ENCODE data around the gene TMCO4.
"Not testable (repeated sequence)": the region's sequence is repeated elsewhere in the genome, so short reads cannot be mapped to it uniquely, and the experiment has no call there.

The TMCO4 gene

DNA sequence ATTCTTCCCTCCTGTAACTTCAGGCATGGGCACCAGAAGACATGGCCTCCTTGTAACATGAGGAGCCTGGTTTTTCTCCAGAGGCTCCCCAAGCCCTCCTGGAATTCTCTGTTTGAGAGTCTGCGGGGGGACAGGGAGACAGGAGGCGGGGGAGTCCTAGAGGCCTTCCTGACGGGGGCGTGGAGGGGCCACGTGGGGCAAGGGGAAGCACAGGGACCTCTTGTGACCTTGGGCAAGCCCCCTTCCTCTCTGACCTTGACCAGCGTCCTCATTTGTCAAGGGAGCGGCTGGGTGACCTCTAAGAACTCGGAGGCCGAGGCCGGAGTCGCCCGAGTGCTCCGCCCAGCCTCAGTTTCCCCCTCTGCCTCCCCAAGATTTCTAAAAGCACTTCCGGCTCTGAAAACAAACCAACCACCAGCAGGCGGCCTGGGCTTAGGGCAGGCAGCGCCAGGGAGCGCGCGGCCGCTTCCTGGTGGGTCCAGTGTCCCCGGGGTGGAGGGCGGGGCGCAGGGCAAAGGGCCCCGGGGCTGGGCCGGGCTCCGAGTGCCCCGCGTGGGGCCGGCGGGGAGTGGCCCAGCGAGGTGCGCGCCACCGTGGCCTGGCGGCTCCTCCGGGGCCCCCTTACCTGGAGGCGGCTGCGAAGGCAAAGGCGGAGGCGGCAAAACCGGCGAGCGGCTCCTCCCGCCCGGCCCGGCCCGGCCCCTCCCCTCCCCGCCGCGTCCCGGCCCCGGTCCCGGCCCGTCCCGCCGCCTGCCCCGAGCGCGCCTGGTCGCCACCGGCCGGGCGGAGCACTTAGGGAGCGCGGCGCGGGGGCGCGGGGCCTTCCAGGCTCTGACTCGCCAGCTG lies at the start of gene TMCO4:
TMCO4 (minus strand) TSS at position 687 of the 846 bp plus-strand sequence. CDS start 19,158 bp downstream, outside the sequence.
- DNase-seq = no peak

DNA sequence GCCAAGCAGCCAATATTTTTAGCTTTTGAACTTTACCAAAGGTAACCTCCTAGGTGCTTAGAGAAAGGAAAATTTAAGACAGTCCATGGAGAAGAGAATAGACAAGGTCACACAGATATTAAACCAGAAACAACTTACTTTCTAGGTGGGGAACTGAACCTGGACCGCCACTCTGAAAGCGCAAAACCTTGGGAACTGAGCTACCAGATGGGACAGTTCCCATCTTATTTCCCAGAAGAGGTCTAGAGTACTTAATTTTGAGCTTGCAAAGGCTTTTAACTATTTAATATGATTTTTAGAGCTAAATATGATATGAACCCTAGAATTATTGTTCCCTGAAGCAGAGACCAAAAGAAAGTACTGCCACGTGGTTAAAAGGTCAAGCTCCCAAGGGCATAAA lies 49.6 kb upstream of the TMCO4 start:
- not testable (repeated sequence) for DNase-seq

DNA sequence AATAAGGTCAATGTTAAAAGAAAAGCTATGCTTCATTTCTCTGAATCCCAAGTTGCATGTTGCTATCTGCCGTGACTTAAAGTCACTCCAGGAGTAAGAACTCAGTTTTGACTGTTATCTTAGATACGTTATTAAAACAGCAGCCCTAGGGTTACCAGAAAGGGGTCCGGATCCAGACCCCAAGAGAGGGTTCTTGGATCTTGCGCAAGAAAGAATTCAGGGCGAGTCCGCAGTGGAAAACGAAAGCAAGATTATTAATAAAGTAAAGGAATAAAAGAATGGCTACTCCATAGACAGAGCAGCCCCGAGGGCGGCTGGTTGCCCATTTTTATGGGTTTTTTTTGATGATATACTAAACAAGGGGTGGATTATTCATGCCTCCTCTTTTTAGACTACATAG lies 47.6 kb upstream of the TMCO4 start:
- not testable (repeated sequence) for DNase-seq

DNA sequence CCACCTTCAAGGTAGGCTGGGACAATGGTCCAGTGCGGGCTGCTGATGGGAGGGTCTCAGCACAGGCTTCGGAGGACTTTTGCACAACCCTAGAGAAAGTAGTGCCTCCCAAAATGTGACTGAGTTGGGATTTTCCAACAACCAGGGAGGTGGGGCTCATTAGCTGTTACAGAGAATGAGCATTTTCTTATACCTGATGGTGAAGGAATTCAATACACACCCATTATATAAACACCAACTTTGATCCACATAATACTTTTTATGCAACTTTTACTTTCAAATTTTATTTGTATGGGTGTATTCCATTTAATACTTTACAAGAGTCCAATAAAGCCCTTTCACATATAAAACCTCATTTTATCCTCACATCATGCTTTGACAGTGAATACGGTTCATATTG lies 46.6 kb upstream of the TMCO4 start:
- no peak for DNase-seq

DNA sequence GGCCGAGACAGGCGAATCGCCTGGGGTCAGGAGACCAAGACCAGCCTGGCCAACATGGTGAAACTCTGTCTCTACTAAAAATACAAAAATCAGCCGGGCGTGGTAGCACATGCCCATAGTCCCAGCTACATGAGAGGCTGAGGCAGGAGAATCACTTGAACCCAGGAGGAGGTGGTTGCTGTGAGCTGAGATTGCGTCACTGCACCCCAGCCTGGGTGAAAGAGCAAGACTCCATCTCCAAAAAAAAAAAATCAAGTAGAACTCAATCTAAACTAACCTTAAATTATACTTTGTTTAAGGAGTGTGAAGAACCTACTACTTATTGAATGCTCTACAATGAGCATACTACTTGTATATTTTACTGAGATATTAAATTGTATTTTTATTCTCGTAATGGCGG lies 45.8 kb upstream of the TMCO4 start:
- no peak for DNase-seq

DNA sequence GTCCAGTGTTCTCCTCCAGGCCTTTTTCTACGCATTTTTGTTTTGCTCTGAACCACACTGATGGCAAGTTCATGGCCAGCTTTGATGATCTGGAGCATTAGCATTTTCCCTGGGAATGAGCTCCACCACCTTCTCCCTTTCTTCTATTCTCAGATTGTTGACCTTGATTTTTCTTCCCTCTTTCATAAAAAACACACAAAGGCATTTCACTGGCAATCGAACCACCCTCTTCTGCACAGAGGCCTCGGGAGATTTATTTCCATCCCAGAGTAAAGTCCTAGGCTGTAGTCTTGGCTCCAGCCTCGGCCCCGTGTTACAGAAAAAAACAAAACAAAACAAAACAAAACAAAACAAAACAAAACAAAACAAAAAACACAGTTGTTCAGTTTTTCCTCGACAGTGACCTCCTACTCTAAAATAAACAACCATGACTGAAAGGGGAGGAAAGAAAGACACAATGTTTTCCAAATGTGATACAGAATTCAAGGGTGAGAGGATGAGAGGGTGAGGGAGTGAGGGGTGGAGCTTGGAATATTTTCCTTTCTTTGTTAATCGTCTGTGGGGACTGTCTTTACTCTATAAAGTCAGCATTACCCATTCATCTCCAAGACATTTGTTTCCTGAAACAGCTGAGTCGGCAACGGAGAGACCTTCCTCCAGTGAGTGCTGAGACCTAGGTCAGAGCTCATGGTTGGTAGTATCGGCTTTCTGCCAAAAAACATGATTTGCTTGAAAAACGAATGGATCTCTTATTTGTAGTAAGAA lies 45.2 kb upstream of the TMCO4 start:
- no peak for DNase-seq

DNA sequence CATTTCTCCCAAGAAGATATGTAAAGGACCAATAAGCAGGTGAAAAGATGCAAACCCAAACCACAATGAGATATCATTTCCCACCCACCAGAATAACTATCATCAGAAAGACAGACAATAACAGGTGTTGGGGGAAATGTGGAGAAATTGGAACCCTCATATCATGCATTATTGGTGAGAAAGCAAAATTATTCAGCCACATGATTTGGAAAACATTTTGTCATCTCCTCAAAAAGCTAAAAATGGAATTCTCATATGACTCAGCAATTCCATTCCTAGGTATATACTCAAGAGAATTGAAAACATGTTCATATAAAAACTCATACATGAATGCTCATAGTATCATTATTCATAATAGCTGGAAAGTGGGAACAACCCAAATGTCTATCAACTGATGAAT lies 40.5 kb upstream of the TMCO4 start:
- no peak for DNase-seq

DNA sequence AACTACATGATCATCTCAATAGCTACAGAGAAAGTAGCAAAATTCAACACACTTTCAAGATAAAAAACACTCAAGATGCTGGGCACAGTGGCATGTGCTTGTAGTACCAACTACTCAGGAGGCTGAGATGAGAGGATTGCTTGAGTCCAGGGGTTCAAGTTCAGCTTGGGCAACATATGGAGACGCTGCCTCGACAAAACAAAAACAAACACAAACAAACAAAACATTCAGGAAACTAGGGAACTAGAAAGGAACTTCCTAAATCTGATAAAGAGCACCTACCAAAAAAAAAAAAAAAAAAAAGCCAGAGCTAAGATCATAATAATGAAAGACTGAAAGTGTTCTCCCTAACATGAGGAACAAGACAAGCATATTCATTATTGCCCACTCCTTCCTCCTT lies 38.1 kb upstream of the TMCO4 start:
- DNase-seq = no peak

DNA sequence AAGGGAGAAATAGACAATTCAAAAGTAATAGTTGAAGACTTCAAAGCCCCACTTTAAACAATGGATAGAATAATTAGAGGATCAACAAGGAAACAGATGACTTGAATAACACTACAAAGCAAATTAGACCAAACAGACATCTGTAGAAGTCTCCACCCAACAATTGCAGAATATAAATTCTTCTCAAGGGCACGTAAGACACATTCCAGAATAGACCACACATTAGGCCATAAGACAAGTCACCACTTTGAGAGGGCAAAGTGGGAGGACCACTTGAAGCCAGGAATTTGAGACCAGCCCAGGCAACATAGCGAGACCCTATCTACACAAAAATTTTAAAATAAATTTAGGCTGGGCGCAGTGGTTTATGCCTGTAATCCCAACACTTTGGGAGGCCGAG lies 35.9 kb upstream of the TMCO4 start:
- DNase-seq = no peak

DNA sequence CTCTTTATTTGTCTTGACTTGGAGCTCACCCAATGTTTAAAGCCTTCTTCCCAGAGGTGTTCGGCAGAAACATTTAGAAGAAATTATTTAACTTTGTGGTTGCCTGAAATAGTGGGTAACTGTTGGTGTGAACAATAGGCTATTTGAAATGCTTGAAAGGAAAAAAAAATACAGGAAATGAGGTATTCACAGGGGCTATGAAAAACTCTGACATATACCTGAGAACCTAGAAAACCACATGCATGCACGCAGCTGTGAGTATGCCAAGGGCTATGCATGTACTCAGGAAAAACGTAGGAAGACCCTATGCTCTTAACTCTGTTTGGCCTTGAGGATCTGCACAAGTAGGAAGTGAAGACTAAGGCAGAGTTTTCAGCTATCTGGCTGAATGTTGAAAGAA lies 31.7 kb upstream of the TMCO4 start:
- no peak for DNase-seq

DNA sequence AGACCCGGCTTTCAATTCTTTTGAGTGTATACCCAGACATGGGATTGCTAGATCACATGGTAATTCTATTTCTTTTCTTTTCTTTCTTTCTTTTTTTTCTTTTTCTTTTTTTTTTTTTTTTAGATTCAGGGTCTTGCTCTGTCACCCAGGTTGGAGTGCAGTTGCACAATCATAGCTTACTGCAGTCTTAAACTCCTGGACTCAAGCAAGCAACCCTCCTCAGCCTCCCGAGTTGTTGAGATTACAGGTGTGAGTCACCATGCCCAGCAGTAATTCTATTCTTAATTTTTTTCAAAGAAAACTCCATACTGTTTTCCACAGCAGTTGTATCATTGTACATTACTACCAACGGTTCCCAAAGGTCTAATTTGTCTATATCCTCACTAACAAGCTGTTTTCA lies 28.8 kb upstream of the TMCO4 start:
- no peak for DNase-seq

DNA sequence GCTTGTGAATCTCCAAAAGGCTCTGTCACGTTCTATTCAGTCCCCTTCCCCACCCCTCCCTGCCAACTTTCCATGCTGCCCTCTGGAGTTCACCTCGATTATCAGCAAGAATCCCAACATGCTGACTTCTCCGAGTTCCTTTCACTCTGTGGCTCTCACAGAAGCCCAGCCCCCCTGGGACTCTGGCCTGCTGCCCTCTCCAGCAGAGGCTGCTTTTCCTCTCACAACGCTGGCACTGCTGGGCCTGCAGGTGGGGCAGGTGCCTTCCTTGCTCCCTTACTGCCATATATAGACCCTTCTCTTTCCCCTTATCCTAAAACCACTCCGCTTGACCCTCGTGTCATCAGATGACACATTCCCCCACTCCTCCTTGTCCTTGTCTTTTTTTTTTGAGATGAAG lies 25.6 kb upstream of the TMCO4 start:
- DNase-seq = no peak

DNA sequence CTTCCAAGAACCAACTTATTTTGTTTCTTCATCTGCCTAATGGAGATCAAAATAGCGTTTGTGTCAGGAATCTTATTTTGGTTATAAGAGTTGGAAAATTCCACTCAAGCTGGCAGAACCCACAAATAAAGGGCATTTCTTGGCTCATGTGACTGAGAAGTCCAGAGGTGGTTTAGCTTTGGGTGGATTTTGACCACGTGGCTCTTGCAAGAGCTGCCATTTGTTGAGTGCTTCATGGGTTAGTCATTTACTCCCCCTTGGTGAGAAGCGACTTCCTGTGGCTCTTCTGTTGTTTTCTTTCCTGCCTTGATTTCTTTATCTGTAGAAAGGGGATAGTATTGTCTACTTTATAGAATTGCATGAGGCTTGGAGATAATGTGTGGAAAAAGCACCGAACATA lies 24.8 kb upstream of the TMCO4 start:
- DNase-seq = no peak

DNA sequence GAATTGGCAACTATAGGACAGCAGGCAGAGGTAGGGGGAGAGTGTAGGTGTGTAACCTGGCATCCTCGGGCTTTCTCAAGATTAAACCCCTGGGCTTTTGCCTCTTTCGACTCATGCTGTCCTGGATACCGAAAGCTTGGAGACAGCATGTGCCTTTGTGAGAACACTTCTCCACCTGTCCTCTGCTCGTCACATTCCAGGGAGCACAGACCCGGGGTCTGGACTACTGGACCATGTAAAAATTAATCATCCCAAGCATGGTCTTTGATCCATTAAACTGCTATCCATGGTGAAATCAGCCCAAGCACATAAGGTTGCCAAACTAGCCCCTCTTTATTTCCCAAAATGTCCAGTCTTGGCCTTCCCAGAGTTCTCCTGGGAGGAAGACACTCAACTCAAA lies 24.3 kb upstream of the TMCO4 start:
- no peak for DNase-seq

DNA sequence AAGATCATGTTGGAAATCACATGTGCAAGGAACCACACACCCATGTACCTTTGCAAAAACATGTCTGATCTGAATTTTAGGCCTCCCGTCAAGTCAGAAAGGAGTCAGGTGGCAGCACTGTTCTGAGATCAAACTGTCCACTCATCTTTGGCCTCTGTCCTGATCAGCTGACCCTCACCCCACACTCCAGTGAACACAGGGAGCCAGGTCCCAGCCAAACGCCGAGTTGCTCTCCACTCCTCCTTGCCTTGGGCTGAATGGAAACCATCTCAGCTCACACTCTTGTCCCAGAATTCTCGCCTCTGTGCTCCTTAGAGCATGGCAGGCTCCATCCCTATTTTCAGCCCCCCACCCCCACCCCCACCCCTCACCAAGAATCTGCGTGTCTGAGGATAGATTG lies 20.0 kb upstream of the TMCO4 start:
- no peak for DNase-seq

DNA sequence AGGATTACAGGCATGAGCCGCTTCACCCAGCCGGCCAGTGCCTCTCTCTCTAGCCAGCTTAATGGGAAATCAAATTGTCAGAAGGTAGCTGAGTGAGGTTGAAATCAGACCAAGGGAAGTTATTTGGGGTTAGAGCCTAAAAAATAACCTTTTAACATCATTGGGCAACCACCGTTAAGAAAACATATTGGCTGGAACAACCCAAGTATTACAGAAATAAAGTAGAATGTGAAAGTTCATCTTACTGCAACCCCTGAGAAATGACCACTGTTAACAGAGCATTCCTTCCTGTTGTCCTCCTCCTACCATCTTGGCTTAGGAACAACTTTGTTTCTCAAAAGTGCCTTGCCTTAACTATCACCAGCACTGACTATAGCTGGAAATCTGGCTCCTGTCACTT lies 18.6 kb upstream of the TMCO4 start:
- DNase-seq = no peak

DNA sequence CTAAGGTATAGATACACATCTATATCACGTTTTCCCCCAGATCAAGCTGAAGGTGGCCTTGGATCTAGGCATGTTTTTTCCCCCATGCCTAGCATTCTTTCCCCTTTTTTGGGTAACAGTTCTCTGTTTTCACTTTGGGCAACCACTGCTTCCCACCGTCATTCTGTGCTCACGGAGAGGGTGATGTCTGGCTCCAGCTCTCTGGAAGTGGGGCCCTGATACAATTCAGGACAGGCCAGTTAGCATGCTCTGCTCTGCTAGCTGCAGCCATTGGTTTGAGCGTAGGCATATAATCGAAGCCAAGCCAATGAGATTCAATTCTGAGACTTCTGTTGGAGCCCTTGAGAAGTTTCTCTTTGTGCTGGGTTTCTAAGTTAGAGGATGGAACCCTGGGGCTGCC lies 17.4 kb upstream of the TMCO4 start:
- no peak for DNase-seq

DNA sequence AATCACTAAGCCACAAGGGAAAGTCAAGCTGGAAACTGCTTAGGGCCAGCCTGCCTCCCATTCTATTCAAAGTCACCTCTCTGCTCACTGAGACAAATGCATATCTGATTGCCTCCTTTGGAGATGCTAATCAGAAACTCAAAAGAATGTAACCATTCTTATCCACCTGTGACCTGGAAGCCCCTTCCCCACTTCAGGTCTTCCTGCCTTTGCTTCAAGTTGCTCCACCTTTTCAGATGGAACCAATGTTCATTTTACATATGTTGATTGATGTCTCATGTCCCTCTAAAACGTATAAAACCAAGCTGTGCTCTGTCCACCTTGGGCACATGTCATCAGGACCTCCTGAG lies 17.0 kb upstream of the TMCO4 start:
- DNase-seq = not testable (repeated sequence)

DNA sequence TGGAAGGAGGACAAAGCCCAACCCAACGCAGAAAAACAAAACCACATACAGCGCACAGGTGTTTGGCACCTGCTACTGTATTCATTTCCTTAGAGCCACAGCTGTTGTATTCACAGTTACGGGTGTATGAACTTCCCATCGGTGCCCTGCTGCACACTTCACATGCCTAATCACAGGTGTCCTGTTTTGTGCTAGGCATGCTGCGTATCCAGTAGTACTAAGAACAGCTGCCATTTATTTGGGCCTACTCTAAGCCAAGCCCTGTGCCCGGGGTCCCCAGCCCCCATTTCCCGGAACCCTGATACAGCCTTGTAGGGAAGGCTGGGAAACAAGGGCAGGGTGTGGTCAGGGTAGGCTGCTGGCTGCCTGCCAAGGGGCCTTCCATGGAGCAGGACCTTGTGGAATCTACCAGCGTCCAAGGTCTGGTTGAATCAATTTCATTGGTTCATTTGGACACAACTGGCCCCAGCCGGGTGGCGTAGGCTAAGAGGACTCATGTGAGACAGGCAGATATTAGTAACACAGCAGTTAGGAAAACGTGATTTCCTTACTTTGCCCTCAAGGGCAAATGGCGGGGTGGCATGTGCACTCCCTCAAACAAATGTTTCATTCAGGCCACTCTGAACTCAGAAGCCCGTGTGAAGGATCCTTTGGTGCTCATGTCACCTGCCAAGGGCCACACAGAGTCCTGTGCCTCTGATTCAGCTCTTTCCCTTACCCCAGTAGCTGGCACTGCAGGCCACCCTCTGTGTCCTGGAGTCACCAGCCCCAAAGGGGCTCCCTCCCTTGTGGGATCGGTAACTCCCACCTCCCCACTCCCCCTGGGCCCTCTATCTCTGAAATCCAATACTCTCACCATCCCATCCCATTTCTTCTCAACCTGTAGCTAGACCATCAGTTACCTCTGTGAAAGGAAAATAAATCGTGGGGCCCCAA lies 16.4 kb upstream of the TMCO4 start:
- no peak for DNase-seq

DNA sequence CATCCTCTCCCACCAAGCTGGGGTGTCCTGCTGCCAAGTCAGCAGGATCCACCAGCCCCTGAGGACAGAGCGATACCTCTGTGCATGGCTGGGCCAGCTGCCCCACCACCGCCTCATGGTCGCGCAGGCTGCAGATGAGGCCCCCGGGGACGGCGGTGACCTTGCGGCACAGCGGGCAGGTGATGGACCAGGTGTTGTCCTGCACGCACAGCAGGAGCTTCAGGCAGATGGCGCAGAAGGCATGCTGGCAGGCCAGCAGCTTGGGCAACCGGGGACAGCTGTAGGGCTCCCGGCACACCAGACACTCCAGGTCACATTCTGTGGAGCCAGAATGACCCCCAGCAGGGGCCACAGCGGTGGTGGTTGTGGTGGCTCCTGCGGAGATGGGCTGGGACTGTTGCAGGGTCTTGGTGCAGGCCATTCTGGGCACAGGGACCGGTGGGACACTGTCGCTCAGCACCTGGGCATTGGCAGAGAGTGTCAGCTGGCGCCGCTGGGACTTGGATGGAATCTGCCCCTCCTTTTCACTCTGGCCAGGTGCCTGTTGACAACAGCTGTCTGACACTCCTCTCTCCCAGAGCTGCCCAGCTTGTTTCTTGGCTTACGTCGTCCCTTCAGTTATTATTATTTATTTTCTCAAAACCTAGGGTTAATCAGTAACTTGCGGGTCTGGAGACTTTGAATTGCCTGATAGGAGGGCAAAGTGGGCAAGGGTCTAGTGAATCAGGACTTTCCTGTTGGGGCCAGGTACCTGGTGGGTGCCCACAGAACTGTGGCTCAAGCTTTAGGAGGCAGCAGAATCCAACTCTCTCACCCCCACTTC lies 15.2 kb upstream of the TMCO4 start, which contains the start of gene RNF186:
RNF186 (minus strand) TSS at position 603 of the 823 bp plus-strand sequence; CDS start at position 421, 182 bp downstream.
- no peak for DNase-seq

DNA sequence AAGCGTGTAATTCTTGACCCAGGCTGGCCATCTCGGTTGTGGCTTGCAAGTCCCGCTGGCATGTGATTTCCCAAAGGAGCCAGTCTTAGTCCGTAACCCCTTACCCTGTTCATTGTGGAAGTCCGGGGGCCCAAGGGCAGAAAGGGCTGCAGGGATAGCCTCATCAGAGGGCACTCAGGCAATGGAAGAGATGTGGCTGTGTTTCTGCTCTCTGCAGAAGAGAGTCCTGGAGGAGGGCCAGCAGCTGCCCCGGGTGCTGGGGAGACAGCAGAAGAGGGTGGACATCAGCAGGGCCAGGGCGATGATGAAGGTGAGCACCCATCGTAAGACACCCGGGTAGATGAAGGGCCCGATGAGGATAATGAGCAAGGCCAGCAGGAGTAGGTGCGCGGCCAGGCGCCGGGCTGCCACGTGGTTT lies 14.5 kb upstream of the TMCO4 start:
- no peak for DNase-seq

DNA sequence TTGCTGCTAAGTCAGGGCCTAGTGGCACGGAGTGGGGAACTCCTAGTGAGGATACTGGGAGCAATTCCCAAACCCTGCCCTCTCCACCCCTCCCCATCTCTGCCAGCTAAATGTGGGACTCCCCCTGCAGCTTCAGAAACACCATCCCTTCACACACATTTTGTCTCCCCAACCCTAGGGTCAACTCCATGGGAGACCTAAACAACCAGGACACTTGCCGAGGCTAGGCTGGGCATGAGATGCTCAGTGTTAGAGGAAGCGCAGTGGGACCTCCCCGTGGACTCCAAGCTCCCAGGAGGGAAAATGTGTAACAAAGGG lies 13.9 kb upstream of the TMCO4 start:
- DNase-seq = no peak
